ENCODE data around the gene TNNT3. TPM values are rescaled to one million over a fixed set of nuclear protein-coding genes. Genes with fewer than 3 reads are reported as not detected.

Gene TNNT3
- total and polyA plus RNA-seq, 11 donors: 17.1 to 84.5 (median 46.4) TPM

GRCh38 chr11:1978720-1979473 lies 59.4 kb downstream of the TNNT3 start:
- WGBS, 4 donors: 81 to 87% methylated on average over 10 of the region's 26 CpGs; no CpG with 5 or more reads in 2 of the 4 donors
- Histone ChIP-seq H3K27me3 (no peaks in the 10 kb centered on the region), H3K36me3 (no peaks in the 10 kb centered on the region), H3K4me1 (no peaks in the 10 kb centered on the region), H3K9me3 (no peaks in the 10 kb centered on the region), H3K4me3 (no peak overlapping the region), H3K27ac (no peak overlapping the region)
- ATAC-seq: no peak
- peak in 3 of 5 donors; percentile 2 to 20 (median 4) for DNase-seq
- TF ChIP-seq CTCF (IDR thresholded peaks at IDR 0.05) (no peak), POLR2A (IDR thresholded peaks at IDR 0.05) (no peak)
- intact Hi-C loops (cut with DNase I): no loop called here

- 82 to 84% methylated on average over 3 to 5 of the region's 11 CpGs; no CpG with 5 or more reads in 2 of the 4 donors for WGBS, 4 donors
- no peaks in the 10 kb centered on the region for H3K9me3 ChIP-seq
- DNase-seq (peak in 2 of 5 donors; percentile 2 to 34), ATAC-seq (no peak)
- no peaks in the 10 kb centered on the region for H3K4me1 ChIP-seq
- H3K27ac ChIP-seq: no peak overlapping the region
- H3K27me3 ChIP-seq: no peaks in the 10 kb centered on the region
- no peak overlapping the region for H3K4me3 ChIP-seq
- TF ChIP-seq POLR2A (IDR thresholded peaks at IDR 0.05) (no peak), CTCF (IDR thresholded peaks at IDR 0.05) (no peak)
- no peaks in the 10 kb centered on the region for H3K36me3 ChIP-seq
- intact Hi-C loops (cut with DNase I): no loop called here
Observed at GRCh38 chr11:1979607-1980006, 60.1 kb downstream of the TNNT3 start.

- no peaks in the 10 kb centered on the region for H3K4me1 ChIP-seq
- intact Hi-C loops (cut with DNase I): no loop called here
- H3K9me3 ChIP-seq: no peaks in the 10 kb centered on the region
- H3K27me3 ChIP-seq: no peaks in the 10 kb centered on the region
- no peak for ATAC-seq
- H3K36me3 ChIP-seq: no peaks in the 10 kb centered on the region
- DNase-seq: no peak
- no CpG with 5 or more reads among the region's 26 CpGs for WGBS, 4 donors
- TF ChIP-seq CTCF (IDR thresholded peaks at IDR 0.05) (no peak), POLR2A (IDR thresholded peaks at IDR 0.05) (no peak)
- H3K27ac ChIP-seq: no peak overlapping the region
- no peak overlapping the region for H3K4me3 ChIP-seq
Observed at GRCh38 chr11:1982873-1983600, 63.5 kb downstream of the TNNT3 start.

GRCh38 chr11:1983601-1983961 lies 64.1 kb downstream of the TNNT3 start:
- no peaks in the 10 kb centered on the region for H3K36me3 ChIP-seq
- H3K27me3 ChIP-seq: no peaks in the 10 kb centered on the region
- no peaks in the 10 kb centered on the region for H3K9me3 ChIP-seq
- no peak for ATAC-seq
- no peaks in the 10 kb centered on the region for H3K4me1 ChIP-seq
- intact Hi-C loops (cut with DNase I): no loop called here
- H3K4me3 ChIP-seq: no peak overlapping the region
- no peak overlapping the region for H3K27ac ChIP-seq
- WGBS, 4 donors: 91 to 96% (median 92%) methylated on average over 10 to 12 of the region's 12 CpGs; no CpG with 5 or more reads in 1 of the 4 donors
- peak in 2 of 5 donors; percentile 1 to 28 for DNase-seq
- TF ChIP-seq CTCF (IDR thresholded peaks at IDR 0.05) (no peak), POLR2A (IDR thresholded peaks at IDR 0.05) (no peak)

Data from heart left ventricle (tissue), 16 donors.